Suppressor macrophage (primary cell): ENCODE data around the gene OR2T5.
"Not testable (repeated sequence)": the region's sequence is repeated elsewhere in the genome, so short reads cannot be mapped to it uniquely, and the experiment has no call there.

Source experiments
- DNase-seq, 4 experiments: peaks; one replicate each; pipeline ENCODE4 v3.0.0-alpha.2; 2020 to 2022
- total RNA-seq, 17 experiments: gene quantifications; one replicate each; lab custom pipeline; 2026; ENCODE audit warnings: mixed read lengths in 6 of 17, inconsistent platforms in 3 of 17; lab: John Stamatoyannopoulos, UW

The OR2T5 gene, protein sequence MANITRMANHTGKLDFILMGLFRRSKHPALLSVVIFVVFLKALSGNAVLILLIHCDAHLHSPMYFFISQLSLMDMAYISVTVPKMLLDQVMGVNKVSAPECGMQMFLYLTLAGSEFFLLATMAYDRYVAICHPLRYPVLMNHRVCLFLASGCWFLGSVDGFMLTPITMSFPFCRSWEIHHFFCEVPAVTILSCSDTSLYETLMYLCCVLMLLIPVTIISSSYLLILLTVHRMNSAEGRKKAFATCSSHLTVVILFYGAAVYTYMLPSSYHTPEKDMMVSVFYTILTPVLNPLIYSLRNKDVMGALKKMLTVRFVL
- total RNA-seq = 0 to 0.11 (median 0) reads per million in 17 experiments

DNA sequence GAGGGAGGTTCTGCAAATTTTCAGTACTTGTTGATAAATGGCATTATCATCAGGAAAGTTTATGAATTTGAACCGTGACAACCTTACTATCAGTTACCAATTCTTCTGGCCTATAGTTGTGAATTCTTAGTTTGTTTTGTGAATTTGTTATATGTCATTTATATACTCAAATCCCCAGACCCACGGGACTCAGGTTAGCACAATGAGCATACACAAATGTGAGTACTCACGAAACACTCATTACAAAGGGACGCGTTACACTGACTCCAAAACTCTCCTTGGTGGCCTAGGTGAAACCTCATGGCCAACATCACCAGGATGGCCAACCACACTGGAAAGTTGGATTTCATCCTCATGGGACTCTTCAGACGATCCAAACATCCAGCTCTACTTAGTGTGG lies at the start of gene OR2T5:
Gene OR2T5, plus strand, starts transcription at position 301 of the 400 bp plus-strand sequence. Its CDS starts 0 bp downstream, at position 301.
- not testable (repeated sequence) for DNase-seq

DNA sequence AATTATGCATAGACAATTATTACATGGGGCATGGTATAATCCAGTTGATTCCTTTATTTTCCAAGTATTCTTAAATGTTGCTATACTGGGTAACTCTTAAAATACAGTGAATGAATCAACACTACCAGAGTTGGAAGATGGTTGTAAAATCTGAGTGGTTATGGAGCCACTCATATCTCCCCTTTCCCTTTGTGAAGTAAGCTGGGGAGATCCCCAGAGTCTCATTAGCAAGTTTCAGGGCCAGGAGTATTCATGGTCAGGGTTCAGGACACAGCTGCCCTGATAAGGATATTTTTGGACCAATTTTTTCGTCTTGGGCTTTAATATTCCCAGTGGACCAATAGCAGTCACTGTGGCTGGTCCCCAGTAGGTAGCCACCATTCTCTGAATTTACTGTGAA lies 49.7 kb upstream of the OR2T5 start:
- DNase-seq = not testable (repeated sequence)

DNA sequence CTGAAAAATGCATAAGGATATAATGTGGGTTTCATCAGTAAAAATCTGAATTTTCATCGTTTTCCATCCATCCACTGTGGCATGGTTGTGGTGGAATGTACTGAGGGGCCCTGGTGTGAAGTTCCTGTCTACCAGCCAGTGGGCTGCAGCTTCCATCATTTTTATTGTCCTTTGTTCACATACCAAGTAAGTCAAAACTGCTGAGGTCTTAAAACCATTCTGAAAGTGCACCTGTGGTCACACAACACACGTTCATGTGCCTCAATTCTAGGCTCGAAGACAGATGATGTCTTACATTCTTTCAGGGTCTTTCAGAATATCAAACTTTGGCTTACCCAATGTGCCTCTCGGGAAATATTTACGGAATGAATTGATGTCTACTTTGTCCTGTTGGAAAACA lies 49.1 kb upstream of the OR2T5 start:
- not testable (repeated sequence) for DNase-seq

DNA sequence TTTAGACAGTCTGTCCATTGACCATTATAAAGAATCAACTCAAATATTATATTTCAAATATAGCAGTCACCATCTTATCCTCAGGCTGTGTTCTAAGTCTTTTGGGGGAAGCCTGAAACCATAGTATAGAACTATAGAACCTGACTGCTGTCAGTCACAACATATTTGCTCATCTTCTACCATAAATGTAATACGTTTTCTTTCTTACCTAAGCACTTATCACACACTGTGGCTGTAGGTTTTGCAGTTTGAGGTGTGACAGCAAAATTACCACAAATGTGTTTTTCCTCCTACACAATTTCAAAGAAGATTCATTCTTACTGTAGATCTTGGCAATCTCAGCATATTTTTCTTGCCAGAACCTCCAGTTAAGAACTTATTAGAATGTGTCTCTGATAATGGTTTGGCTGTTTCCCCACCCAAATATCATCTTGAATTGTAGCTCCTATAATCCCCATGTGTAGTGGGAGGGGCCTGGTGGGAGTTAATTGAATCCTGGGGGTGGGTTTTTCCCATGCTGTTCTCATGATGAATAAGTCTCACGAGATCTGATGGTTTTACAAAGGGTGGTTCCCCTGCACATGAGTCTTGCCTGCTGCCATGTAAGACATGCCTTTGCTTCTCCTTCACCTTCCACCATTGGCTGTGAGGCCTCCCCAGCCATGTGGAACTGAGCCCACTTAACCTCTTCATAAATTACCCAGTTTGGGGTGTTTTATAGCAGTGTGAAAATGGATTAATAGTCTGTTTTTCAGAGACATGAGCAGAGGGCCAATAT lies 45.7 kb upstream of the OR2T5 start:
- not testable (repeated sequence) for DNase-seq

DNA sequence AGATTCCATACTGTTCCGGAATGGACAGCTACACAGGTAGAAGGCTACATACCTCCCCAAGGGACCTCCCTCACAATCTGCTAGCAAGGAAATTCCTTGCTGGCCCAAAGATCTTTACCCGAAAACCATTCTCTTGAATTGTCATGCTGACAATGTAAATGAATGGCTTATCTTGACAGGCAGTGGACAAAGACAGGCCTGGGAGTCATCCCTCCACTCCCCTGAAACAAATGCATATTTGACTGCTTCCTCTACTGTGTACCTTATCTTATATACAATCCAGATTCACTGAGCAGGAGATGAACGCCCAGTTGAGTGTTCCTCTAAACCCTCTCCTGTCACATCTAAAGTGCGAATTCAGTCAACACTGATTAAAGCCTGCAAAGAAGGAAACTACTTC lies 43.8 kb upstream of the OR2T5 start:
- not testable (repeated sequence) for DNase-seq

DNA sequence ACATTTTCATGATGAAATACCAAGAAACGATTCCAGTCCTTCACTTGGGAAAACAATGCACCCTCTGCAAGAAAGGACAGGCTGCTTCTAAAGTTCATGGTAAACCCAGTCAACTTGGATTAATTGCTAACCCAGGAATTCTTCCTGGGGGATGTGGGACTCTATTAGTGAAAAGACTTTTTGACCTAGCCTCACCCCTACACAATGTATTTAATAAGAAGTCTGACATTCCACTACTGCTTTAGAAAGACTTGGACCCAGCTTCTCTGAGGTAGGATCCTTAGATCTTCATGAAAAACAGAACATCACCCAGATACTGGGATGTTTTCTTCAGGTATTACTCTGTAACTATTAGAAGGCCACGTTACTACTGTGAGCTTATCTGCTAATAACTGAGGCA lies 43.0 kb upstream of the OR2T5 start, which contains the start of gene OR2T2:
Gene OR2T2, plus strand, starts transcription at position 239 of the 400 bp plus-strand sequence. CDS start 7,161 bp downstream, outside the sequence.
- DNase-seq = not testable (repeated sequence)

DNA sequence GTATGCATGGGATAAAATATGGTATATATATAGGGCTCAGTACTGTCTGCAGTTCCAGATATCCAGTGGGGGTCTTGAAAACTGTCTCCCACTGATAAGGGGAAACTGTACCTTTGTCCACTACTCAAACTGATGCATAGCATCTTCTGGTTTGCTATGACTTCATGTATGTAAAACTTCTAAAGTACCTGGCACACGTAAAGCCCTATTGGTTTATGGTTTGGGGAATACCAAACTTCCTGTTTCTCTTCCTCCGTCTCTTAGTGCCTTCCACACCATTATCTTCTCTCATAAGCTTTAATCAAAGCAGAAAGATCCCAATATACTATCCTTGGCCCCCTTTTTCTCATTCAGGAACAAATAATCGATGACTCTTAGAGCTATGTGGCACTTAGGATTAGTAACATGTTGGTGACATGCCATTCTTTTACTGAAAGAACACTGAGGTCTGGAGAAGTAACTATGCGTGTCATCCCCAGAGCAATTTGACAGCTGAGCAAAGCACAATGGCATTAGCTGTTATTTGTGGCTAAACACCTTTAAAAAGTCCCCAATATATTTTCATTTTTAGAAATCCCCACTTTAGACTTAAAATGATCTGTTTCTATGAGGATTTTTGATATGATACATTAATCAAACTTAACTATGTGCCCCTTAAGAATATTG lies 39.8 kb upstream of the OR2T5 start:
- DNase-seq = not testable (repeated sequence)

DNA sequence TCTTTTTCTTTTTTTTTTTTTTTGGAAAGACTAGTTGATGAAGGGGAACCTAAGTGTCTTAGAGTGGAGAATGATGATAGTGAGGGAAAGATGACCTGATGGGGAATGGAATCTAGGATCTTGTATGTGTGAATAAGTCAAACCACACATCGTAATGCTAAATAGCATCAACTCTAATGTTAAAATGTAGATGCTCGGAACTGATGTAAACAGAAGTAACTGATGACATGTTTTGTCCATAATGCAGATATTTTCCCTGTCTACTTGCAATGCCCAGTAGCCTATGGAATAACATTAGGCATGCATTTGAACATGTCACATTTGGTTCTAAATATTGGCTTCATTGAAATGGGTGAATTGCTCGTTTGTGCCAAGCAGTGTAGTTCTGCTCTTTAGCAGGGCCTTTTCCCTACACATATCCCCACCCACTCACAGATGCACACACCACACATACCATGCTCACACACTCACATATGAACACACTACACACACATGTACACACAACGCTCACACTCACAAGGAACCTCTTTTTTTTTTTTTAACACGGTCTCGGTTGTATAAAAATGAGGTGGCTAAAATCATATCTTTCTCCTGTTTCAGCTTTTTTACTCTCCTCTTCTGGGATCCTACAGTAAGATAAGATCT lies 38.4 kb upstream of the OR2T5 start:
- not testable (repeated sequence) for DNase-seq

DNA sequence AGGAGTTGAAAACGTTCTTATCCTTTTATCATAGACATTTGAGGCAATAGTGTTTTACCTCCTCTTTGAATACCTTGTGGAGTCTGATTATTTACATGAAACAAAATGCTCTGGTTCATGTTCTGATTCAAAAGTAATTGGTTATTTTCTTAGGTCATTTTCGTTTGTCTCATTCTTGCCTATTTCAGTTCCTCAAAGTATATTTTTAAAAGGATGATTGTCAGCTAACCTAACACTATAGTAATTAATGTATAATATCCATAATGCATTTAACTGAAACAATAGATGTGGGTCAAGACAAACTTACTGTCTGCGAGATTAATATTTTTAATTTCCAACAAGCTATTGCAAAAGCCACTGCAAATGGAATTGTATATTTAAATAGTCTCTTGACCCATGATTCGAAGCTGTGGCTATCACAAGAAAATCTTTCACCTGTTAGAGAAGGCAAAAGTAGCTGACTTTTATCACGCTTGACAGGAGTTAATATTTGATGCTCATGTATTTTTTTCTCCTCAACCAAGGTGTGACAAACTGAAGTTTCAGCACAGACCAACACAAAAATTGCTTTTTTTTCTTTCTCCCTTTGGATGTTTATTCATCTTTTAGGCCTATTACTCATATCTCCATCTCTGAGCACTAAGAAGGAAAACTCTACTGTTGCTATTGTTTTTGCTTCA lies 37.8 kb upstream of the OR2T5 start:
- not testable (repeated sequence) for DNase-seq

DNA sequence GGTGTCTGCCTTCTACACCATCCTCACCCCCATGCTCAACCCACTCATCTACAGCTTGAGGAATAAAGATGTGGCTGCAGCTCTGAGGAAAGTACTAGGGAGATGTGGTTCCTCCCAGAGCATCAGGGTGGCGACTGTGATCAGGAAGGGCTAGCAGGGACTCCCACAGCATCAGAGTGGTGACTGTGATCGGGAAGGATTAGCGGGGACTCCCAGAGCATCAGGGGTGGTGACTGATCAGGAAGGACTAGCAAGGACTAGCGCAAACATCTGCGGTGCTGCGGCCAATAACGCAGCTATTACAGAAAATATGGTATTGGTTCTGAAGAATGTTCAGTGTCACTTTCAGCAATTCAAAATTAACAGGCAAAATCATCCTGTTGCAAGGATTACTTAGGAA lies 34.8 kb upstream of the OR2T5 start:
- DNase-seq = not testable (repeated sequence)

DNA sequence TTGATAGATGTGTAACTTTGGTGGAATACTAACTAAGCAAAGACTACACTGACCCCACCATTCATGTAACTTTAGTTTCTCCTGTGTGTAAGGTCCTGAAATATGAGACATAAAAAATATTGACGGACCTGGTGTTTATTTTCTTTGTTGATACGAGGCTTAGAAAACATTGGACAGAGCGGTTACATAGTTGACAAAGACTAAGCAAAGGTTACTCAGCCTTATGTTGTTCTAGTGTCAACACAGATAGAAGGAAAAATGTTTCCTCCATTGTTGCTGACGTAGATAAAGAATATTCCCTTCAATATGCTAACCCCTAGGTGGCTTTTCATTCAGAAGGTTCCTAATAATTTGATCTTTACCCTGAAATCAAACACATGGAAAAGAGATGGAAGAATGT lies 33.3 kb upstream of the OR2T5 start:
- not testable (repeated sequence) for DNase-seq

DNA sequence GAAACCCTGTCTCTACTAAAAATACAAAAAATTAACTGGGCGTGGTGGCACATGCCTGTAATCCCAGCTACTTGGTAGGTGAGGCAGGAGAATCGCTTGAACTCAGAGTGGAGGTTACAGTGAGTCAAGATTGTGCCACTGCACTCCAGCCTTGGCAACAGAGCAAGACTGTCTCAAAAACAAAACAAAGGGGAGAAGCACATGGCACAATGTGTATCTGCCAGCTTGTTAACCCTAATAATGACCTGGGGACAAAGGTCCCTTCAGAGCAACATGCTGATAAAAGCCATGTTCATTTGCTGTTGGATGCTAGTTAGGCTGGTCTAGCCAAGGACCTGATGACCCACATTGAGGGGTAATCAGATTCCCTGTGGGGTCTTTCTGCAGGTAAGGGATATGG lies 31.8 kb upstream of the OR2T5 start:
- DNase-seq = not testable (repeated sequence)

DNA sequence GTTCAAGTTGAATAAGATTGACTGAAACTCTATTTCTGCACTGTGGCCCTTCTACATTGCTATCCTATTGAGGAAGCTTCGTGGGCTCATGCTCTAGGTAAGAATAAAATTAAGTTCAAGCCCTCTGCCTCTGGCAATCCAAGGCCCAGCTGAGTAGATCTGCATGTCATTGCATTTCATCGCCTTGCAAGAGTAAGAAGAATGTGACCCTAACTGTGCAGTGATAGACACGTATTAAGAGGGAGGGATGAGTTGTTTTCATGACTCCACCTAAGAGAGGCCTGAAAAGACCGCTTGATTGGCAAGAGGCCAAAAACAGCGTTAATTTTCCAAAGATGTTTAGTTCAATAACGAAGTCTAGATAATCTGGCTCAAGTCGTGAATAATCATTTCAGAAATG lies 29.3 kb upstream of the OR2T5 start:
- DNase-seq = not testable (repeated sequence)

DNA sequence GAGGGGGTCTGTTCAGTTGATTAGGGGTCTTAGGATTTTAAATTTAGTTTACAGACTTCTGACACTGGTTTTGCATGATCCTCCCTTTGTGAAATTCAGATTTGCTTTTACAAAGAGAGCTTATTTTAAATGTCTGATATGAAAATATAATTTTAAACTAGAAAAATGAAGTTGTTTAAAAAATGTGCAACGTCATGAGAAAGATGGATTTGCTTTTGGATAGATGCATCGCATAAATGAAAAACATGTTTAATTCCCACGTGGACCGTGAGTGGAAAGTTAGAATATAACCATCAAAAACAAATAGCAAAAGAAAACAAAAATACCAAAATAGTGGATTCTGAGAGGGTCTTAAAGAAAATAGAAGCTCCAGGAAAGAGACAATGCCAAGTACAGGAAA lies 17.2 kb upstream of the OR2T5 start:
- no peak for DNase-seq

DNA sequence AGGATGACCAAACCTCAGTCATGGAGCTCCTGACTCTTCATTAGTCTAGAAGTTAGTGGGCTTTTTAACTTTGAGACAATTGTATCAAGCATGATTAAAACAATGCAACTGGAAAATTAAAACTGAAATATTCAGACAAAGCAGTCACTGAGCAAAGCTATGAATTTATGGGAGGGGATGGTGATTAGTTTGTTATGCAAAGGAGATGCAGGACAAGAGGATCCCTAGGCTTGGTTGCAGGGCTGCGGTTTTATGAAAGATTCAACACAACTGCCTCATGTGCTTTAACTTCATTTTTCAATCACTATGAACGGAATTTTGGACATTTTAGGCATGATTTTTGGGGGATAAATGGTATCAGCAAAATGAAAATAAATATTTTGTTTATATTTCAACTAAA lies 16.3 kb upstream of the OR2T5 start:
- DNase-seq = not testable (repeated sequence)

DNA sequence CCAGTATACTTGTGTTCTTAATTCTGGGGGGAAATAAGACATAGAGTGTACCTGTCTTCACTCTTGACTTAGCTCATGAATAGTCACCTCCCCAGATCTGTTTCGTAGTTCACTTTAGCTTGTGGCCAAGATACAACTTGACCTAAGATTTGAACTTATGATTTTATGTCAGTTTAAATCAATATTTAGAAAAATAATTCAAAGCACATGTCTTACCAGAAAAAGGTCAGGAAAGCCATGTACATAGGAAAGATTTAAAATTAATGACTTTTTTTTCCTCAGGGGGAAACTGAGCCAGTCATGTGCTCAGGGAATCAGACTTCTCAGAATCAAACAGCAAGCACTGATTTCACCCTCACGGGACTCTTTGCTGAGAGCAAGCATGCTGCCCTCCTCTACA lies 15.3 kb upstream of the OR2T5 start, which contains the start of gene OR2T3:
Gene OR2T3, plus strand, starts transcription at position 301 of the 400 bp plus-strand sequence. Its CDS starts 0 bp downstream, at position 301.
- not testable (repeated sequence) for DNase-seq

DNA sequence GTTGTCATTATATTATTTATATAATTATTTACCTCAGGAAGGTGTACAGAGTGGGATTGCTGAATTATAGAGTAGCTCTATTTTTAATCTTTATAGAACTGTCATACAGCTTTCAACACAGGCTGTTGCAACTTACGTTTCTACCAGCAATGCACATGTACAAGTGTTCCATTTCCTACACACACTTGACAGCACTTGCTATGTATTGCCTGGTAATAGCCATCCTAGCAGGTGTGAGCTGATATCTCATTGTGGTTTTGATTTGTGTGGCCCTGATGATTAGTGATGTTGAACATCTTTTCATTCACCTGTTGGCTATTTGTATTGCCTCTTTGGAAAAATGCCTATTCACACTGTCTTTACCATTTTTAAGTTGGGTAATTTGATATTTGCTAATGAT lies 12.7 kb upstream of the OR2T5 start:
- DNase-seq = not testable (repeated sequence)

DNA sequence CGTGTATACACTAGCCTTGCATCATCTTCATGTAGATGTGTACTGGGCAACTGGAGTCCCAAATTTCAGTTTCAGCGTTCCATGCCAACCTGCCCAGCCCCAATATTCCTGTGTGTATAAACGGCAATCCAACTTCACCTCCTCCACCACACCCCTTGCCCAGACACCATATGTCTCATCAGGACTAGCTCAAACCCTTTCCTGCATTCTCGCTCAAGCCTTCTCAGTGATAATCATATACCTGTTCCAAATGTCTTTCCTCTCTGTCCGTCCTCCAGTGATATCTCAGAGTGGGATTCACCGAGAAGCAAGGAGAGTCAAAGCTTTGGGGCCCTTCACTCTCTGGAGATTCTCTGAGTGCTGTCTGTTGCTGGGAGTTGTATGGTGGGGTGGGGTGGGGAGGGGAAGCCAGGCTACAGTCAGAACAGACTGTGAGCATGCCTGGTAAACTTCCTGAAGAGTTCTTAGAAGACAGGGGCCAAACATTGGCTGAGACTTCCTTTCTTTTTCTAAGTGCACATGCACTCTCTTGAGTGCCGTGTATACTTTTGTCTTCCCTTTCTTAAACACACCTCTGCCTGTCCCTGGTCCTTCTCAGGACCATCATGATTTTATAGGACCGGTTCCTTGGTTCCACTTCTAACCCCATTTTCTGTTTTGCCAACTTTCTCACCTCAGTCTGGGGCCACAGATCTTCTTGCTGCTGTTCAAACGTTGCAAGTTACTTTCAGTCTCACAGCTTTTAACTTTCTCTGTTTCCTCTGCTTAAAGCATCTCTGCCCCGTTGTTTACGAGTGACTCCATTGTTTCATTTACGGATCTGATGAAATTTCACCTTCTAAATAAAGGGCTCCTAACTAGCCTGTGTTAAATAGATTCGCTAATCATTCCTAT lies 6.5 kb upstream of the OR2T5 start:
- not testable (repeated sequence) for DNase-seq

DNA sequence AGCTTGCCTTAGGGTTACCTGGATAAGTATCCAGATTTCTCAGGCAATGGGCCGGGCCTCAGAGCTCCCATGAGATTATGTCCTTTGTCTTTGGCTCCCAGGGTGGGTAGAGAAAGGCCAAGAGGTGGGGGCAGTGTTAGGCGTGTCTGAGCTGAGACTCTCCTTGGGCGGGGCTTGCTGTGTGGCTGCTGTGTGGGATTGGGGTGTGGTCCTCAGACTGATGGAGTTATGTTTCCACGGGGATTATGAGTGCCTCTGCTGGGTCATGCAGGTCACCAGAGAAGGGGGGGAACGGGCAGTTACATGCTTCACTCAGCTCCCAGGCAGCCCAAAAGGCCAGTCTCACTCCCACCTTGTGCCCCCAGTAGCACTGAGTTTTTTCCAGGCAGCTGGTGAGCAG lies 8.3 kb downstream of the OR2T5 start:
- DNase-seq = not testable (repeated sequence)

DNA sequence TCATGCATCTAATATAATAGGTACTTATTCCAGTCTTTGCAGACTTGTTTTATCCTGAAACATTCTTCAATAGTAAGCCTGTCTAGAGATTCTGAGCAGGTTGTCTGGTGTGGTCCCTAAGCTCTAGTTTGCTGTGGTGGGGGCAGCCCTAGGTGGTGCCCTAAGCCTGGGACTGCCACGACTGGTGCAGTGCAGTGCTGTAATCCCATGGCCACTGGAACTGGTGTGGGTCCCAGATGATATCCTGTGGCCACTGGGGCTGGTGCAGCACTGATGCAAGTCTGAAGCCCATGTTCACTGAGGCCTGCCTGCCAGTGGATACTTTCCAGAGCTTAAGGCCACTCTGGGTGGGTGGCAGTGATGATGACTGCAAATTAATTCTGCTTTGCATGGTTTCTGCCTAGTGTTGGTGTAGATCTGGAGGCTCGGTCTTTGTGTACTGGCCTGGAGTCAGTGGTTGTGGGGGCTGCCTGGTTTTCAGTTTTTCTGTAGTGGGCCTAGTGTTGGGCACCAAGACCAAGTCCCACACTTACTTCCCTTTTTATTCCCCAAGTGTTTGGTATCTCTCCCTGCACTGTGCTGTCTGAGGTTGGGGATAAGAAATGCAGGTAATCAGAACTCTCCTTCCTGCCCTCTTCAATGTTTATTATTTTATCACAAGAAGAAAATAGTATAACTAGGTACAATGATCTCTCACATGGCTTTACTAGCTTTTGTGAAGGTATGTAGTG lies 12.1 kb downstream of the OR2T5 start:
- DNase-seq = not testable (repeated sequence)
